ENCODE data around the gene GDF11.

The GDF11 gene

DNA sequence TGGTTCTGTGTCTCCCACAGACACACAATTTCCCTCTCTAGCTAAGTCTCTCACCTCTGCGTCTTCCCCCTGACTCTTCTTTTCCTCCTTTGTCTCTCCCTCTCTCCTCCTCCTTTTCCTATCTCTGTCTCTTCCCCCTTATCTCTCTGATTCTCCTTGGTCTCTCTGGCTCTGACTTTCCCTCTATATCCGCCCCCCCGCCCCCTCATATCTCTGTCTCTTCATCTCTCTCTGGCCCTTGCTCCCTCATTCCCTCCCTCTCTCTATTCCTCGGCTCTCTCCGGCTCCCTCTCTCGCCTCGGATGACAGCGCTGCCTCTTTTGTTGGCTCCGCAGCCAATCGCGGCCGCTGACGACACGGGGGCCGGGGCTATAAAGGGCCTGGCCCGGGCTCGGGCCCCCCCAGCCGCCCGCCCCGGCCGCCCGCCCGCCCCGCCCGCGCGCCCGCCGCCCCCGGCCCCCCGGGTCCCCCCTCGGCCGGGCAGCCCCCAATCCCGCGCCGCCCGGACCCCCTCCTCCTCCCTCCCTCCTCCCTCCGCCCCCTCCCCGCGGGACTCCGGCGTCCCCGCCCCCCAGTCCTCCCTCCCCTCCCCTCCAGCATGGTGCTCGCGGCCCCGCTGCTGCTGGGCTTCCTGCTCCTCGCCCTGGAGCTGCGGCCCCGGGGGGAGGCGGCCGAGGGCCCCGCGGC, at the start of gene GDF11:
Gene GDF11 (plus strand): TSS at position 404 of the 687 bp plus-strand sequence. CDS start 195 bp downstream, at position 599.
- DNase-seq (ENCODE audit: low read depth in 2 of 2) = peak; percentile 36 to 45

DNA sequence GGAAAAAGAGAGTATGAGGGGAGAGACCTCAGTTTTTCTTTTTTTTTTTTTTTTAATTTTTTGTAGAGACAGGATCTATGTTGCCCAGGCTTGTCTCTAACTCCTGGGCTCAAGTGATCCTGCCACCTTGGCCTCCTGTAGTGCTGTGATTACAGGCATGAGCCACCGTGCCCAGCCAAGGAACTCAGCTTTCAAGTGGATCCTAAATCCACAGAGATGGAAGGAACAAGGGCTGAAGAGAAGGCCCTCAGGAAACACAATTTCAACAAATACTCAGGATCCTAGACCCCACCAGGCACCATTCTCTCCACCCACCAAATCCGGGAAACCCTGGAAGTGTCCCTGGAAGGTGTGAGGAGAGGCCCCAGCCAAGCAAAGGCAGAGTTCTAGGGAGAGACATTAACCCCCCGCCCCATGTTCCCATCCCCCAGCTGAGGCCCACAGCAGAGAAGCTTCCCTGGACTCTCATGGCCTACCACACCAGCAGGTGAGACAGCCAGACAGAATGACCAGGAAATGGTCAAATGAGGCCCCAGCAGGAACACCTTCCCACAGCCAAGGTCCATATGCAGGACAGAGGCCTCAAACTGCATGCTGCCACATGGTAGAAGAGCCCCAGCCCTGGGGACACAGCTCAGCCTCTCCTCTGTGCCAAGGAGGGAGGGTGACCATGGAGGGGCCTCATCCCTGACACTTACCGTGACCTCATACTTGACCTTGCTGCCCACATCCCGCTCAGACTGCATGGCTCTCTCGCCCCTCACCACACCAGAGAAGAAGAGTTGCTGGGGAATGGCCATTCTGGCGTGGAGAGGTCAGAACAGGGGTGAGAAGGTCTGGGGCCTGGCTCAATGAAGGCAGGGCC, 49.4 kb upstream of the GDF11 start:
- DNase-seq (ENCODE audit: low read depth in 2 of 2) = no peak

DNA sequence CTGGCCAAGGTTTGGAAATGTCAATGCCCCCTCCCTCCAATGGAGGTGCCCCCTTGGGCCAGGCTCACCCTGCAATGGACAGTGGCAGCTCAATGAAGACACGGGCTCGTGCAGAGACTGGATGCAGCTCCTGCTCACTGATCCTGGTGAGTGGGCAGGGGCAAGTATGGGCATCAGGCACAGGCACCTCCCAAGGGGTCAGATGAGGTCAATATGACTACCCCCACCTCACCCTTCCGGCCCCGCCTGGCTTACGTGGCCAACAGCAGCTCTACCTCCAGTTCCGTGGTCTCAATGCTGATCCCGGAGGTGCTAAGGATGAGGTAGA, 48.8 kb upstream of the GDF11 start:
- no peak for DNase-seq (ENCODE audit: low read depth in 2 of 2)

DNA sequence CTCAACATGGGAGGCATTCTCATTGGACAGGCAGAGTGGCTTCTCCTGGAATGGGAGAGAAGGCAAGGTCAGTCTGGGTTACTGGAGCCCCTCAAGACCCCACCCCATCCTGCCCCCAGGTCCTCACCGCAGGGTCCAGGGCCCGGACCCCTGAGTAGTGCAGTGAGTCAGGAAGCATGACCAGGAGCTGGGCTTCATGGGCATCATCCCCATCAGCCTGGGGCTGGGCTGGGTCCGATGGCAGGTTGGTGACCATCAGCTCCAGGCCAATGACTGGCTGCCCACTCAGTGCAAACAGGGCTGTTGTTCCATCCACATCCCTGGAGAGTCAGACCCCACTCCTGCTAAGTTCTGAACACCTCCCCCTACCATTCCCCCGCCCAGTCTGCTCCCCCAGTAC, 48.3 kb upstream of the GDF11 start:
- no peak for DNase-seq (ENCODE audit: low read depth in 2 of 2)

DNA sequence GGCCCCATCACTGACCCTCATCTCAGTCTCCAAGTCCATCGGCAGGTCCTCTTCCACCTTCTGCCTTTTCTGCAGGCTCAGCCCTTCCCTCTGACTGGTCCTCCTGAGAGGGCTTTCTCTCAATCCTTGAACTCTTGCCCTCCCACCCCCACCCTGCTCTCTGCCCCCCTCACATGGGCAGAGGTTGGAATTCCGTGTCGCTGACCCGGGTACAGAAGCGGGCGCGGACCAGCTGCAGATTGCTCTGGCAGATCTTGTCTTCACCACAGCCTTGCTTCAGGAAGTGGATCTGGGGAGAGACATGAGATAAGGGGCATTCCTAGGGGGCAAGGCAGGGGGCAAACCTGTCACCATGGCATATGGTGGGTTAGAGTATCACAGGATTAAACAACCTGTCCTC, 47.6 kb upstream of the GDF11 start:
- DNase-seq (ENCODE audit: low read depth in 2 of 2) = no peak

DNA sequence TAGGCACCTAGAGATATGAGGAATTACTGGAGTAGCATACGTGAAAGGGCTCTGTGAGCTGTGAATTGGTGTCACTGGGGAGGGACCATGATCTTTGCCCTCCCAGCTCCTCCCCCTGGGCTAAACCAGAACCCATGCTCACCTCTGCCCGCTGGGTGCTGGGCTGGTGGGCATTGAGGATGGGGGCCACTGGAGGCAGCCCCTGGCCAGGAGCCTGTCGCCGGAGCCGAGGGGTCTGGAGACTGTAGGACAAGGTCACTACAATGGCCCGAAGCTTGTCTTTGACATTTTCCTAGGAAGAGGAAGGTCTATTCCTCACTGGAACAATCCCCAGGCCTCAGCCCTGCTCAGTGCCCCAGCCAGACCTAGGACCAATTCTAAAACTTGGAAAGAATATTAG, 46.8 kb upstream of the GDF11 start:
- DNase-seq (ENCODE audit: low read depth in 2 of 2) = no peak

DNA sequence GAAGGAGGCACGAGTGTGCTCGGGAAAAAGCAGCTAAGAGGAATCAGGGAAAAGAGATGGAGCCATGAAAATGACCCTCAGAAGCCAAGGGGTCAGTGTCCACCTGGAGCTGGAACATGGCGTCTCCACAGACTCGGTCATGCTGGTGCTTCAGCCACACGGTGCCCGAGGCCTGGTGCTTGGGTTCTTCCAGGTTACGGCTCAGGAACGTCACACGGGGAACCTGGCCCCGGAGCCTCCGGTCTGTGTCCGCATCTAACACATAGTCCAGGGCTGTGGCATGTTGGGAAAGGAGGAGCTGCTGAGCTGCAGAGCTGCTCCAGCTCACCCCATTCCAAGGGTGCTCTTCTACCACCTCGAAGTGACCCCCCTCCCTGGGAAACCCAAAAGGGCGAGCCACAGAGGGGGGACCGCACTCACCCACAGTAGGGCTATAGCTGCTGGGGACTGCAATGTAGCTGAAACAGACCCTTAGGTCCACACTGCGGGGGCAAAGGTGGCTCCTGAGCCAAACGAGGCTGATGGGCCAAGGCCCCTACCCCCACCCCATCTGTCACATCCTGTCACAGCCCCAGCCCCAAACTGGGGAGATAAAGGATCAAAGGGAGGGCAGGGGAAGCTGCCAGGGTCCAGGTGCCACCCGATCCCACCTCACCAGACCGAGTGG, 46.0 kb upstream of the GDF11 start:
- DNase-seq (ENCODE audit: low read depth in 2 of 2) = no peak

DNA sequence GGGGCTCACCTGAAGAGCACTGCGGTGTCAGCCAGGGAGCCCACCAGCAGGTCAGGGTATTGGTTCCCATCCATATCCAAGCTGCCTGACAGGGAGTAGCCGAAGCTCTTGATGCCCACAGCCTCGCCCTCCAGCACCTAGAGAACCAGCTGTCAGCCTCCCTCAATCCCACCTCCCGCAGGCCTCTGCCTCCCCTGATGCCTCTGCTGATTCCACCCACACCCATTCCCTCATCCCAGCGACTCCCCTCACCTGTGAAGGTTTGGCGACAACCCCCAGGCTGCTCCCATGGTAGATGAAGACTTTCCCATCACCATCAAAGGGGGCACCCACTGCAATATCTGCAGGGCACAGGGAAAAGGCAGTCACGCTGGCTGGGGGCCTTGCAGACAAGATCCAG, 45.2 kb upstream of the GDF11 start:
- DNase-seq (ENCODE audit: low read depth in 2 of 2) = no peak

DNA sequence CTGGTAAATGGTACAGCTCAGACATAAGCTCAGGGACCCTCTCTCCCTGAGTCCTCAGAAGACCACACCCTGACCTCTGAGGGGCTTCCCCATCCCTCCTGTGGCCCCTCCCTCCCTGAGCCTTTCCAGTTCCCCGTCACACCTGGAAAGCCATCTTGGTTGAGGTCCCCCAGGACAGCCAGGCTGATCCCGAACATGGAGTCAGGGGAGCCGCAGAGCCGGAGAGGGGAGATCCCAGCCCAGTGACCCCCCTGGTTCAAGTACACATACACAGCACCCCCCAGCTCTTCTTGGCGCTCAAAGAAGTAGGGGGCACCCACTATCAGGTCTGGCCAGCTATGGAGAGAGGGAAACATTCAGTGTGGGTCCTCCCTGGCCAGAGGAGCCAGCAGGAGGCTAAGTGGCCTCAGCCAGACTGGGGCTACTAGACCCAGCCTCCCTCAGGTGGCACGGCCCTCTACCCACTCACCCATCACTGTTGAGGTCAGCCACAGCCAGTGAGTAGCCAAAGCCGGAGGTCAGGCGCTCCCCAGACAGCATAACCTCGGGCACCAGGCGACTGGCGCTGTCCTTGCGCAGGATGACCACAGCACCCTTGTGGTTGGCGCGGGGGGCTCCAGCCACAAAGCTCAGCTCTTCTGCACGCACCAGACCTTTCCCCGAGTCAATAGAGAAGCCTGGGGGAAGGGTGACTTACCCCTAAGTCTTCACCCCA, 44.5 kb upstream of the GDF11 start:
- no peak for DNase-seq (ENCODE audit: low read depth in 2 of 2)

DNA sequence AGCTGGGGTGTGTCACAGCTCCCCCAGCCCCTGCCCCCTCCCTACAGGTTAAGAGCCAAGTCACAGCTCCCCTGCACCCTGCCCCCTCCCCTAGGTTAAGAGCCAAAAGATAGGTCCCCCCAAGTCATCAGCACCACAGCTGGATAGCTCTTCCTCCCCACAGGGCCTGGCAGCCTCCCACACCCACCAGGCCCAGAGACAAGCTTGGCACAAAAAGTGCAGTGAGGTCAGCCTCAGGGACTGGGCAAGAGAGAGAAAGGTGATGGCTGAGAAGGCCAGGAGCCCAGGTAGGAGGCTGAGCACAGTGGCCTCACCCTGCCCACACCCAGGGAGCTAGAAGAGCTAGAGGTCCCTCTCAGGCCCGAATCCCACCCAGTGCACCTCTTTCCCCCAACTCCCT, 44.0 kb upstream of the GDF11 start:
- DNase-seq (ENCODE audit: low read depth in 2 of 2) = no peak

DNA sequence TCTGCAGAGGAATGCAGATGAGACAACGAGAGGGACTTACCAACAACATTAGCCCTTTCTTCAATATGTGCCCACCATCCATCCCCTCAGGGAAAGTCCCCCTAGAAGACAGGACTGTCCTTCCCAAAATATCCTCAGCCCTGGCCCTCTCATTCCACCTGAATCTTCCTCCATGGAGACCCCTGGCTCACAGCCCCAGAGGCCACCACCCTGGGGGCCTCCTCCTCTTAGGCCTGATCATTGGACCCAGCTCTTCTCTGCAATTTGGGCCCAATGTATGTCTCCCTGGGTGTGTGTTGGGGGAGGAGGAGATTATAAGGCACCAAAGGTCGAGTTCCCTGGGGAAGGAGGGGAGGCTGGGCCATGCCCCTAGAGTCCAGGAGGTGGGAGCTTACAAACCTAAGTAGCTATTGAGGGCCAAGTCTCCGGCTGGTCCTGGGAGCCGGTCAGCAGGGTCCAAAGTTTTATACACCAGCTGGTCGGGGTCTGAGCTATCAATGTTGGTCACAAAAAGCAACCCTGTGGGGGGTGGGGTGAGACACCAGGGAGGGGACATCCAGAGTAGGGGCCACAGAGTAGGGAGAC, 43.4 kb upstream of the GDF11 start:
- DNase-seq (ENCODE audit: low read depth in 2 of 2) = no peak

DNA sequence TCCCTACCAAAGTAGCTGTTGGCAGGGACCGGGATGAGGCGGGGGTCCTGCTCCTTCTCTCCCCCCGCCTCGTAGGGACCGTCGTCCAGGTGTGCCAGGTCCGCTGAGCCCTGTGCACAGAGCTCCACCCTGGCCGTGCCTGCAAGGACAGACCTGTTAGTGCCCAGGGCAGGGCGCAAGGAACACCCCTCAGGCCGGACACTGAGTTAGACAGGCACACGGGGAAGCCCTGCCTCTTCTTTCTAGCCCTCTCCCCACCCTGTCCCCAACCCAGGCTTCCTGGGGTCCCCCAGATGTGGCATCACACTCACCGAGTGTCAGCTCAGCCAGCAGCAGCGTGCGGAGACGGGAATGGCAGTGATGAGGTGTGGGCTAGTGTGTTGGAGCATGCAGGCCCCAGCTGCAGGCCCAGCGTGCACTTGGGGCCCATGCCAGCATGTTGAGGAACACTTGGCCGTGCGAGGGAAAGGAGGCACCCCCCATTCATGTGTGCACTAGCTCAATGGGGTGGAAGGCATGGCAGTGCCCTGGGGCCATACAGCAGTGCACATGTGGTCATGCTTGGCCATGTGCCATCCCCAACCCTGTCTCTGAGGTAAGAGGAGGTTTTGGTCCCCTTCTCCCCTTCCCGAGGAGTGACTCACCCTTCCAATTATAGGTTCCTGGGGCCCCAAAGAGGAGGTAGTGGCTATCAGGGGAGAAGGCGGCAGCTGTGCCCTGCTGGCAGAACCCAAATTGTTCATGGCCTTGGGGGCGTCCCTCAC, 42.5 kb upstream of the GDF11 start:
- no peak for DNase-seq (ENCODE audit: low read depth in 2 of 2)

DNA sequence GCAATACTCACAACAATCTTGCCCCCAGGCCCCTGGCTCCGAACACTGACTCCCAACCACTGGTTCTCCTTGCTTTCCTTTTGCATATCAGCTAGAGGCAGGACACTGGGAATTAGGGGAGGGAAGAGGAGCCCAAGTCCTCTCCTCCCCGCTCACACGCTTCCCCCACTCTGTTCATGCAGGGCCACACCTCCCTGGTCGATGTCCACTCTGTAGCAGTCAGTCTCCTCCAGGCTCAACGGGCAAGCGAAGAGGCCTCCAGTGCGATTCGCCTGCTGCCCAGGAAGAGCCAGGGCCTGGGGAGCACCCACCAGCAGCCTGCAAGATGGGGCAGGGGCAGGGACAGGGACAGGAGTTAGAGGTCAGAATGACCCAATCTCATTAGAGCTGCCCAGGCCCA, 40.1 kb upstream of the GDF11 start:
- DNase-seq (ENCODE audit: low read depth in 2 of 2) = no peak

DNA sequence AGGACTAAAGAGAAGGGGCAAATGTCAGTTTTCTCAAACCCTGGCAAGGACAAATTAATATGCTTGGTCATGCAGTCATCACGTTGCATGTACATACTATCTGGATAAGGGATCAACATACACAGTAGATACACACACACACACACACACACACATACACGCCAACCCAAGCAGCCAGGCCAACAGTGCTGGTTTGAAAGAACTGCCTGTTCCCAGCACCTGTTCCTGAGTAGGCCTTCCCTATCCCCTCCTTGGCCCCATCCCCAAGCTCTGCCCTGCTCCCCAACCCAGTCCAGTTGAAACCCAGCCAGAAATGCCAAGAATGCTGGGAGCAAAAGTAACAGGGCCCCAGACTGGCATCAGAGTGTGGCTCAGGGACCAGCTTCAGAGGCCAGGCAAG, 39.6 kb upstream of the GDF11 start:
- DNase-seq (ENCODE audit: low read depth in 2 of 2) = no peak

DNA sequence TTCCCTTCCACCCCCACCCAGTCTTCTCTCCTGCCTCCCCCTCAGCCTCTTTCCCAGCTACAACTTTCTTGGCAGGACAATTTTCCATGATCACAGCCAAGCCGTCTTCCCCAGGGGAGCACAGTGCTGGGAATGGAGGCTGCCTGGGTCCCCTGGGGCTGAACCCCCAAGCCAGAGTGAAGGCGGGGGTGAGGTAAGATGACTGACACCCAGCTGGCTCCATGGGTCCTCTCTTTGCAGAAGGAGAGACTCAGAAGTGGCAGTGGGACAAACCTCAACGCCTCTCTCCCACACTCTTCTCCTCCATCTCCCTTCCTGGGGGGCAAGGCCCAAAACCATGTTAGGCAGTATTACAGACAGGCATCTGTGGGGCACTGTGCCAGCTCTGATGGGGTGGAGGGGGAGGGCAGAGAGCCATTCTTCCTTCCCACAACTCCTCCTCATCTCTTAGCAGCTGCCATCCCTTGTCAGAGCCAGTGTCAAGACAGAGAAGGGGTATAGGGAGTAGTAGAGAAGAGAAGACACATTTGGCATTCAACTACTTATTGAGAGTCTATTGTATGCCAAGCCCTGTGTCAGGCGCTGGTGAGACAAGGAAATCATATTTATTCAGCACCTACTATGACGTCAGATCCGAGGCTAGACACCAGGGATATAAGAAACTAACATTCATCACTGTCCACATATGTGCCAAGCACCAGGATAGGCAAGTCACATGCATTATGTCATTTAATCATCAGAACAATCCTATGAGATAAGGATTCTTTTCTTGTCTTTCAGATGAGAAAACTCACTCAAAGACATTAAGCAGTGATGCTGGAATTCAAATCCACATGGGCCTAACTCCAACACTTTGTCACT, 38.8 kb upstream of the GDF11 start:
- DNase-seq (ENCODE audit: low read depth in 2 of 2) = no peak

DNA sequence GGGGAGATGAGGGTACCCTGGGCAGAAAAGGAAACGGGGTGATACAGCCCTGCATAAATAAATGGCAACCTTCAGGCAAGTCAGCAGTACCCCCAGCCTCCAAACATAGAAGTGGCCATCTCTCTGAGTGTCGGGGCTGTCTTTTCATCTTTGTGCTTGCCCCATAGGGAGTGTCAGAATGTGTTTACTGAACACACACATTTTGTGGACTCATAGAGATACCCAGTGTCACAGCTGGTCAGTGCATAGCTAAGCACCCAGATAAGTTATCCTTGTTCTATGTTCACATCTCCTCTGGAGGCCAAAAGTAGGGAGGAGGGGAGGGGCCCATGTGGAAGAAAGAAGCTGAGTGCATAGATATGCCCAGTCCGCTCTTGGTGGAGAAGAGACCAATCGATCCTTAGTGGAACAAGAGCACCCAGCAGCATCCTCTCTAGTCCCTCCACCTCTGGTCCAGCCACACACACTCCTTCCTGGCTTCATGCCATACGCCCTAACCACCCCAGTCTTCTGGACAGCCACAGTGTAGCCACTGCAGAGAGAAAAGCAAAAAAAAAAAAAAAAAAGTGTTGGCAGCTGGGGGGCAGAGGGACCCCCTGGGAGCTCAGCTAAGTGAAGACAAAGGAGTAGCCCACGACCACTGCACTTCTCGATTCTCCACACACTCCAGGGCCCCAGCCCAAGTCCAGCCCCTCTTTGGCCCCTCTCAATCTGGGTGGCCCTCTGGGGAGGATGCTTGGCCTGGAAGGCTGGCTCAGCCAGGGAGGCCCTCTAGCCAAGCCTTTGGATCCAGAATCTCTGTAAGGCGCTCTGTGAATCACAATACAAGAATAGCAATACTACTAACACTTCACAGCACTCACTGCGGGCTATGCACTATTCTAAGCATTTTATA, 37.9 kb upstream of the GDF11 start:
- no peak for DNase-seq (ENCODE audit: low read depth in 2 of 2)

DNA sequence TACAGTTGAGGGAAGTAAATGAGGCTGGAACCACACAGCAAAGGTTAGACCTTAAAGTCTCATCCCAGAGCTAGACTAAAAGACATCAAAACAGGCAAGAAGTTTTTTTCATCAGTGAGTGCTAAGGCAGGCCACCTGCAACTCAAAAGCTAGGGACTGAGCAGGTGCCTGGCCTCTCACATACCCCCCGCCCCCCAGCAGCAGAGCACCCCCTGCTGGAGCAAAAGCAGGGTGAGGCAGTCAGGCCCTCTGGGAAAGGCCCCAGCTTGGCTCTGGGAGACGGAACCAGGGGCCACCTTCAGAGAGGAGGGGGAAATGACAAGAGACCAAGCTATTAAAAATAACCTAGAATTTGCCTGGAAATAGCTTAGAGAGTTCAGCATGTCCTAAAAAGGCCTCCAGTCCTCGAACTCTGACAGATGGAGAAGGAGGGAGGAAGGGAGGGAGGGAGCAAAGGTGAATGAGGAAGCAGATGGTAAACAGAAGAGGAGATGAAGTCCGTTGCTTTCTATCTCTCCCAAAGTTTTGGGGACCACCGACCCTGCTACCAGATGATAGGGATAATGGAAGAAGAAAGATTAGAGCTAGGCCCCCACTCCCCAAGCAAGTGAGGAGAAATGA, 37.0 kb upstream of the GDF11 start:
- no peak for DNase-seq (ENCODE audit: low read depth in 2 of 2)

DNA sequence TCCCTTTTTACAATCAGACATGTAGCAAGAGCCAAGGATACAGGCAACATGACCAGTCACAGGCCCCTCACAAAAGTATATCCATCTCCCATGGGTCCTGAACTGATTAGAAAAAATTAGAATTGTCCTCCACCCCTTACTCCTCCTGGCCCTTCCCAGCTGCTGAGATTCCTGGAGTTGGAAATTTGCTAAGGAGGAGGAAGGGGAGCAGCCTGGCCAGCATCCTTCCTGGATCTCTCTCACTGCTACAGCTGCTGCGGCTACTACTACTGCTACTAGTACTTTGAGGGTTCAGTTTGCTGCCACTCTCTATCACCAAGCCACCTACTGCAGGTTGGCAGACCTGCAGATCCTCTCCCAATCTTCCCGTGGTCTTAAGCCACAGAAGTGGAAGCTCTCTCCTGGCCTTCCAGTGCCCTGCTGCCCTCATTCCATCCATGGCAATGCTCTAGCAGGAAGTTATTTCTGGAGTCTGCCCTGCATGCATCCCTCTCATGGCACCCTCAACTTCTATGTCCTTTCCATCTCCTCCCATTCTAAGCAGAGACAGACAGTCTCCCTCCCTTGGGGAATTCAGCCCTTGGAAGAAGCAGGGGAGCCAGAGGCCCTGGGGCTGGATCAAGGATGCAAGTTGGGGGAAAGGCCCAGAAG, 36.2 kb upstream of the GDF11 start:
- no peak for DNase-seq (ENCODE audit: low read depth in 2 of 2)

All from activated CD8-positive, alpha-beta memory T cell treated with anti-CD3 and anti-CD28 coated beads for 4 hours (primary cell).